HG02623 (cell line): Measurements from ENCODE around the gene DENND6B.

ENCODE experiments used
- ATAC-seq: cut with Tn5 transposase; IDR thresholded peaks from one replicate; pipeline ENCODE4 v1.9.1; 2021; ENCODE audit warnings: moderate library complexity; ENCODE audit not compliant: unreplicated experiment

Gene DENND6B

GRCh38 chr22:50260801-50261614, 65.8 kb downstream of the DENND6B start:
- no peak for ATAC-seq

GRCh38 chr22:50260434-50260800, 66.4 kb downstream of the DENND6B start:
- no peak for ATAC-seq

DNA sequence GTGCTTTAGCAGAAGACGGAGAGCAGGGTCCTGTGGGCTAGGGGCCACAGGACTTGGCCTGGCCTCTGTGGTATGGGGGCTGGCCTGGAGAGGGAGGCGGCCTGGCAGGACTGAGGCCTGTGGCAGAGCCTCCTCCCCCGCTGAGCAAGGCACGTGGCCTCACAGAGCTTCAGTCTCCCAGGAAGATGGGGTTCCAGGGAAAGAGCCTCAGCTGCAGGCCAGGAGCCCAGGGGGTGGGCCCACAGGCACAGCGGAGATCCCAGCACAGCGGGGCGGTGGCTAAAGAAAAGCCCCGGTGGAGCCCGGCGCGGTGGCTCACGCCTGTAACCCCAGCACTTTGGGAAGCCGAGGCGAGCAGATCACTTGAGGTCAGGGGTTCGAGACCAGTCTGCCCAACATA, 67.5 kb downstream of the DENND6B start:
- no peak for ATAC-seq
